IMR-90 (cell line): ENCODE results near the gene CCDC74B. TPM values are rescaled to one million over a fixed set of nuclear protein-coding genes. Genes with fewer than 3 reads are reported as not detected.
"Not testable (repeated sequence)": the region's sequence is repeated elsewhere in the genome, so short reads cannot be mapped to it uniquely, and the experiment has no call there.

Source experiments
- ATAC-seq: fragments of 200-7000 bp; cut with Tn5 transposase; 2 replicates; pipeline ENCODE4 v1.9.1; 2020; ENCODE audit warnings: low read depth, mild to moderate bottlenecking, moderate library complexity
- BruUV-seq: library from RNA; stranded (reverse); fragments of 400-500 nt; replicated peaks from 2 replicates; lab custom pipeline; 2021; lab: Mats Ljungman, UMichigan
- CTCF ChIA-PET: fragments of 300-600 bp; formaldehyde crosslinking; extraction: SDS; loops from one replicate; lab custom pipeline; 2021; ENCODE audit warnings: antibody characterized with exemption; lab: Yijun Ruan, JAX
- POLR2A ChIA-PET: fragments of 300-600 bp; sonication (Branson Sonifier 250); formaldehyde crosslinking; loops from one replicate; lab custom pipeline; 2022; ENCODE audit warnings: antibody characterized with exemption; ENCODE audit not compliant: unreplicated experiment; lab: Charles Lee
- DNase-seq: peaks from one replicate; pipeline ENCODE4 v3.0.0; 2013
- H2AFZ ChIP-seq: replicated peaks from 2 replicates; pipeline ENCODE3; 2013; ENCODE audit warnings: low read length, mild to moderate bottlenecking; ENCODE audit not compliant: poor library complexity
- H2AK5ac ChIP-seq: 2 replicates; pipeline ENCODE4 v1.6.1; 2013; ENCODE audit warnings: low read depth, low read length, inconsistent platforms
- H2AK9ac ChIP-seq: replicated peaks from 2 replicates; pipeline ENCODE3; 2013; ENCODE audit warnings: mild to moderate bottlenecking, low read depth, low read length, moderate library complexity; ENCODE audit not compliant: poor library complexity
- H2BK120ac ChIP-seq: 2 replicates; pipeline ENCODE4 v1.6.1; 2013; ENCODE audit warnings: low read depth, low read length, inconsistent platforms
- H2BK15ac ChIP-seq: 3 replicates; pipeline ENCODE4 v1.6.1; 2013; ENCODE audit warnings: low read depth, low read length, inconsistent platforms
- H2BK20ac ChIP-seq: 2 replicates; pipeline ENCODE4 v1.6.1; 2013; ENCODE audit warnings: low read depth, mild to moderate bottlenecking, inconsistent platforms, low read length, moderate library complexity
- H2BK5ac ChIP-seq: 2 replicates; pipeline ENCODE4 v1.6.1; 2013; ENCODE audit warnings: mild to moderate bottlenecking, low read depth, low read length, inconsistent platforms; ENCODE audit not compliant: poor library complexity, severe bottlenecking
- H3K14ac ChIP-seq: replicated peaks from 2 replicates; pipeline ENCODE4 v1.6.1; 2013; ENCODE audit warnings: low read depth, low read length, inconsistent platforms
- H3K18ac ChIP-seq: 2 replicates; pipeline ENCODE4 v1.6.1; 2013; ENCODE audit warnings: low read depth, low read length, control low read depth
- H3K23ac ChIP-seq: 2 replicates; pipeline ENCODE4 v1.6.1; 2013; ENCODE audit warnings: low read depth, low read length, inconsistent platforms
- H3K27ac ChIP-seq: 2 replicates; pipeline ENCODE4 v1.5.1; 2013; ENCODE audit warnings: mild to moderate bottlenecking, control low read depth, low read length; ENCODE audit not compliant: insufficient read depth
- H3K27me3 ChIP-seq: 2 replicates; pipeline ENCODE4 v1.6.1; 2013; ENCODE audit warnings: low read length; ENCODE audit not compliant: control insufficient read depth, insufficient read depth
- H3K36me3 ChIP-seq: 2 replicates; pipeline ENCODE4 v1.6.1; 2013; ENCODE audit warnings: low read length, mixed read lengths; ENCODE audit not compliant: control insufficient read depth, insufficient read depth
- H3K4ac ChIP-seq: 2 replicates; pipeline ENCODE4 v1.6.1; 2013; ENCODE audit warnings: low read depth, low read length, inconsistent platforms
- H3K4me1 ChIP-seq: 2 replicates; pipeline ENCODE4 v1.6.1; 2013; ENCODE audit warnings: low read length, mixed read lengths; ENCODE audit not compliant: control insufficient read depth, insufficient read depth
- H3K4me2 ChIP-seq: 2 replicates; pipeline ENCODE4 v1.6.1; 2013; ENCODE audit warnings: low read depth, mild to moderate bottlenecking, control low read depth, low read length, moderate library complexity
- H3K4me3 ChIP-seq: 2 replicates; pipeline ENCODE4 v1.5.1; 2013; ENCODE audit warnings: low read depth, mild to moderate bottlenecking, control low read depth, low read length, moderate library complexity; ENCODE audit not compliant: insufficient read depth
- H3K56ac ChIP-seq: 2 replicates; pipeline ENCODE4 v1.6.1; 2013; ENCODE audit warnings: low read length, inconsistent platforms; ENCODE audit not compliant: insufficient read depth; ENCODE audit errors: extremely low read depth
- H3K79me1 ChIP-seq, 2 experiments: 2 replicates each; pipeline ENCODE4 v1.6.1; 2013; ENCODE audit warnings: low read length in 2 of 2, inconsistent platforms in 1 of 2, low read depth in 1 of 2
- H3K9ac ChIP-seq: 2 replicates; pipeline ENCODE4 v1.6.1; 2013; ENCODE audit warnings: low read depth, low read length, control low read depth
- H3K9me1 ChIP-seq: 2 replicates; pipeline ENCODE4 v1.6.1; 2013; ENCODE audit warnings: low read length, inconsistent platforms; ENCODE audit not compliant: insufficient read depth
- H3K9me3 ChIP-seq: 2 replicates; pipeline ENCODE4 v1.6.1; 2013; ENCODE audit warnings: low read length; ENCODE audit not compliant: control insufficient read depth, insufficient read depth
- H4K20me1 ChIP-seq: 2 replicates; pipeline ENCODE4 v1.6.1; 2013; ENCODE audit warnings: low read length, inconsistent platforms; ENCODE audit not compliant: insufficient read depth
- H4K5ac ChIP-seq: 2 replicates; pipeline ENCODE4 v1.6.1; 2013; ENCODE audit warnings: mild to moderate bottlenecking, low read depth, low read length, control low read depth
- H4K8ac ChIP-seq, 2 experiments: 2 replicates each; pipeline ENCODE4 v1.6.1; 2013; ENCODE audit warnings: low read depth in 2 of 2, low read length in 2 of 2, control low read depth in 1 of 2, inconsistent platforms in 1 of 2
- H4K91ac ChIP-seq: 2 replicates; pipeline ENCODE4 v1.6.1; 2013; ENCODE audit warnings: low read depth, low read length, inconsistent platforms; ENCODE audit not compliant: insufficient read depth
- WGBS, 2 experiments: methylation state at CpG; one replicate each; pipeline versions ENCODE4 v1.1.5 to v1.1.7; 2013; ENCODE audit warnings: missing lambda C conversion rate in 2 of 2; ENCODE audit not compliant: insufficient read length in 1 of 2; ENCODE audit errors: extremely low coverage in 2 of 2; 5-methylcytosine and 5-hydroxymethylcytosine counted together
- dilution Hi-C: fragments of 300-500 bp; cut with HindIII; formaldehyde crosslinking; loops from one replicate; pipeline ENCODE4 v1.14.3; 2018; ENCODE audit warnings: low sequenced_read_pairs; ENCODE audit not compliant: unreplicated experiment
- in situ Hi-C: fragments of 300-500 bp; cut with MboI; formaldehyde crosslinking; loops from 3 replicates; pipeline ENCODE4 v1.14.3; 2019; ENCODE audit warnings: low sequenced_read_pairs, inconsistent platforms, mixed read lengths
- intact Hi-C: fragments of 100-400 bp; cut with micrococcal nuclease; formaldehyde crosslinking; loops from 2 replicates; pipeline ENCODE4 v1.10.0; 2022
- polyA plus RNA-seq, 3 experiments: library from polyadenylated mRNA; depleted of rRNA; stranded (reverse); fragments of >200 nt; gene quantifications; 2 replicates each; pipeline ENCODE4 v1.2.3, GENCODE V29; 2012; ENCODE audit warnings: low replicate concordance in 1 of 3
- total RNA-seq: library from RNA; depleted of rRNA; stranded (reverse); fragments of >200 nt; gene quantifications from 2 replicates; pipeline ENCODE4 v1.2.3, GENCODE V29; 2012

The CCDC74B gene
- total and polyA plus RNA-seq, 2 of the 4 experiments (the other 2 are of a cell fraction), result 3.9 to 8.4 TPM

- H3K27ac ChIP-seq, H3K4me3 ChIP-seq, H3K27me3 ChIP-seq, H2AK9ac ChIP-seq, H2BK20ac ChIP-seq, DNase-seq, H3K9ac ChIP-seq, CTCF ChIA-PET, H2AFZ ChIP-seq, H3K79me1 ChIP-seq, H4K91ac ChIP-seq, ATAC-seq, H4K5ac ChIP-seq, H3K18ac ChIP-seq, in situ Hi-C loops, H3K56ac ChIP-seq, POLR2A ChIA-PET, H4K20me1 ChIP-seq, H2BK5ac ChIP-seq, H3K4me2 ChIP-seq, dilution Hi-C loops, BruUV-seq, H3K23ac ChIP-seq, H2BK120ac ChIP-seq, H3K36me3 ChIP-seq, H3K4me1 ChIP-seq, H2BK15ac ChIP-seq, H4K8ac ChIP-seq, H3K9me1 ChIP-seq, H3K9me3 ChIP-seq, H2AK5ac ChIP-seq, intact Hi-C loops, H3K14ac ChIP-seq, H3K4ac ChIP-seq: not testable (repeated sequence)
- no CpG with 5 or more reads among the region's 9 CpGs for WGBS, 2 experiments
Observed at GRCh38 chr2:130127726-130128125, 17.2 kb downstream of the CCDC74B start.

- H3K4me3 ChIP-seq, H3K4ac ChIP-seq, H3K9me3 ChIP-seq, H3K9me1 ChIP-seq, H2BK5ac ChIP-seq, in situ Hi-C loops, H3K27ac ChIP-seq, CTCF ChIA-PET, H2AFZ ChIP-seq, H2BK120ac ChIP-seq, dilution Hi-C loops, H3K79me1 ChIP-seq, H4K20me1 ChIP-seq, DNase-seq, H2BK20ac ChIP-seq, ATAC-seq, H3K14ac ChIP-seq, H4K8ac ChIP-seq, H2AK5ac ChIP-seq, BruUV-seq, H3K4me1 ChIP-seq, H3K56ac ChIP-seq, H3K23ac ChIP-seq, H3K4me2 ChIP-seq, H4K91ac ChIP-seq, H2AK9ac ChIP-seq, H2BK15ac ChIP-seq, H3K36me3 ChIP-seq, H3K27me3 ChIP-seq, H4K5ac ChIP-seq, H3K18ac ChIP-seq, POLR2A ChIA-PET, H3K9ac ChIP-seq, intact Hi-C loops: not testable (repeated sequence)
- no CpG with 5 or more reads among the region's 45 CpGs for WGBS, 2 experiments
Observed at GRCh38 chr2:130120924-130121323, 24.0 kb downstream of the CCDC74B start.
